ENCODE measurements around the gene MAP3K7.
"Not testable (repeated sequence)": the region's sequence is repeated elsewhere in the genome, so short reads cannot be mapped to it uniquely, and the experiment has no call there.

The MAP3K7 gene

DNA sequence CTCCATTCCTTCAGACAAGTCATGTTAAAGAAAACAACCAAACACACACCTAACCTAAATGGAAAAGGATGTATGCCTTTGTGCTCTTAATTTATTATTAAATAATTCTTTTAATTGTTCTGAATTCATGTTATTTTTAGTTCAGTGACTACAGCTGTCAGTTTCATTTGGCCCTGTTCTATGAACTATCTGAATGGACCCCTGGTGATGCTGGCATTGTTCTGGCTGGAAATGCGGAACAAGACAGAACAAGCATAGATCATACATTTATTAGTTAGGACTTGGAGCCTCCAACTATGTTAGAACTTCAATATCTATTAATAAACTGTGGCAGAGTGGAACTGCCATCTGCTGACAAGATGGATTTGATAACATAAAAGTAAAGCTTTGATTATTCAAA is 5.7 kb downstream of the MAP3K7 start:
- DNase-seq (ENCODE audit: low read depth), result no peak
- no peak for TF ChIP-seq CTCF (conservative IDR thresholded peaks at IDR 0.05; ENCODE audit: low read depth, low read length)
- no peak overlapping the region for H3K4me3 ChIP-seq (ENCODE audit: low read length)

DNA sequence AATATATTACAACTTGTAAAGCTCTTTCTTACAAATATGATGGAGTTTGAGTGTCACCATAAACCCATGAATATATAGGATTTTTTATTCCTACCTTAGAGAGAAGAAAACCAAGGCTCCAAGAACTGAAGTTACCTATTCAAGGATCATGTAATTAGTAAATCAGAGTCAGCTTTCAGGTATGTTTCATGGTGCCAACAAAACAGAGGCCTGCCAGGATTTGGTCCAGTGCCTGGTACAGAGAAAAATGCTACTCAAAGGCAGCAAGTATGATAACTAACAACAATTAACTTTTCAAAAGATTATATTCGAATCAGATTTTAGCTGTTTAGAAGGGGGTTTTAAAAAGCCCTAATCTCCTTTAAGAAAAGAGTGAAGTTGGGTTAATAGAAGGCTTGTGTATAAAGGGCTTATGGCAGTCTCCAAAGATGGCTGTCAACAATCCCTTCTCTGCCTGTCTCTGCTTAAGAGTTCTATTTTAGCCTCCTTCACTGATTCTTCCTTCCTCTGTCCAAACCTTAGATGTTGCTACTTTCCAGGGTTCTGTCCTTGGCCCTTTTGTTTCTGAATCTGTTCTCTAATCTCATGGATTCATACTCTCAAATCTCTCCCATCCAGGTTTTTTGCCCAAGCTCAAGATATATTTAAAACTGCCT is 7.8 kb downstream of the MAP3K7 start:
- no peak for TF ChIP-seq CTCF (conservative IDR thresholded peaks at IDR 0.05; ENCODE audit: low read depth, low read length)
- peak; percentile 26 for DNase-seq (ENCODE audit: low read depth)

GRCh38 chr6:90575267-90575666 is 11.6 kb downstream of the MAP3K7 start:
- TF ChIP-seq CTCF (conservative IDR thresholded peaks at IDR 0.05; ENCODE audit: low read depth, low read length), result no peak
- DNase-seq (ENCODE audit: low read depth), result no peak
- no peak overlapping the region for H3K4me3 ChIP-seq (ENCODE audit: low read length)

More for the DNA sequence above, 7.8 kb downstream of the MAP3K7 start:
- H3K4me3 ChIP-seq (ENCODE audit: low read length), result no peak overlapping the region

DNA sequence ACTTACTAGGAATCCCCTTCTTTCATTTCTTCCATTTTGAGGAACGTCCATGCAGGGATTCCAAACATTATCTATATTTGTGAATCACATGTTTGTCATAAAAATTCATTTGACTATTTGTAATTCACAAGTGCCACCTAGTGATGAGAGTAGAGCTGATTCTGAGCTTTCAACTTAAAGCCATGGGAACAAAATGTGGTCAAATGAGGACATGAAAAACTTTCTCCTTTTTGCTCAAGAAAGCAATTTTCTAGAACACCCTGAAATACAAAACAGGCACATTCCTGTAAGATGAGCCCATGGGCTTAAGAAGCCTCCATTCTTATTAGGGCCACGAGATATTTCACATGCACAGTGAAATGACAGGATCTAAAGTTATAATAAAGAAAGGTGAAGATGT is 12.3 kb downstream of the MAP3K7 start:
- no peak overlapping the region for H3K4me3 ChIP-seq (ENCODE audit: low read length)
- TF ChIP-seq CTCF (conservative IDR thresholded peaks at IDR 0.05; ENCODE audit: low read depth, low read length), result peak; percentile 24
- DNase-seq (ENCODE audit: low read depth), result peak; percentile 16

- H3K4me3 ChIP-seq (ENCODE audit: low read length), result no peak overlapping the region
- TF ChIP-seq CTCF (conservative IDR thresholded peaks at IDR 0.05; ENCODE audit: low read depth, low read length), result no peak
- DNase-seq (ENCODE audit: low read depth), result no peak
Measured at GRCh38 chr6:90573624-90574023, 13.2 kb downstream of the MAP3K7 start.

- H3K4me3 ChIP-seq (ENCODE audit: low read length), result no peak overlapping the region
- DNase-seq (ENCODE audit: low read depth), result no peak
- TF ChIP-seq CTCF (conservative IDR thresholded peaks at IDR 0.05; ENCODE audit: low read depth, low read length), result no peak
Measured at GRCh38 chr6:90572856-90573255, 14.0 kb downstream of the MAP3K7 start.

GRCh38 chr6:90569223-90569622 is 17.6 kb downstream of the MAP3K7 start:
- TF ChIP-seq CTCF (conservative IDR thresholded peaks at IDR 0.05; ENCODE audit: low read depth, low read length), result no peak
- no peak for DNase-seq (ENCODE audit: low read depth)
- no peak overlapping the region for H3K4me3 ChIP-seq (ENCODE audit: low read length)

DNA sequence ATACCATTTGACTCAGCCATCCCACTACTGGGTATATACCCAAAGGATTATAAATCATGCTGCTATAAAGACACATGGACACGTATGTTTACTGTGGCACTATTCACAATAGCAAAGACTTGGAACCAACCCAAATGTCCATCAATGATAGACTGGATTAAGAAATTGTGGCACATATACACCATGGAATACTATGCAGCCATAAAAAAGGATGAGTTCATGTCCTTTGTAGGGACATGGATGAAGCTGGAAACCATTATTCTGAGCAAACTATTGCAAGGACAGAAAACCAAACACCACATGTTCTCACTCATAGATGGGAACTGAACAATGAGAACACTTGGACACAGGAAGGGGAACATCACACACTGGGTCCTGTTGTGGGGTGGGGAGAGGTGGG is 19.2 kb downstream of the MAP3K7 start:
- not testable (repeated sequence) for H3K4me3 ChIP-seq (ENCODE audit: low read length); DNase-seq (ENCODE audit: low read depth)

DNA sequence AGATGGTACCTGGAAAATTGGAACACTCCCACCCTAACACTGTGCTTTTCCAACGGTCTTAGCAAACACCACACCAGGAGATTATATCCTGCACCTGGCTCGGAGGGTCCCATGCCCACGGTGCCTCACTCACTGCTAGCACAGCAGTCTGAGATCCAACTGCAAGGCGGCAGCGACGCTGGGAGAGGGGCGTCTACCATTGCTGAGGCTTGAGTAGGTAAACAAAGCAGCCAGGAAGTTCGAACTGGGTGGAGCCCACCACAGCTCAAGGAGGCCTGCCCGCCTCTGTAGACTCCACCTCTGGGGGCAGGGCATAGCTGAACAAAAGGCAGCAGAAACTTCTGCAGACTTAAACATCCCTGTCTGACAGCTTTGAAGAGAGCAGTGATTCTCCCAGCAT is 24.5 kb downstream of the MAP3K7 start:
- H3K4me3 ChIP-seq (ENCODE audit: low read length); DNase-seq (ENCODE audit: low read depth): not testable (repeated sequence)
